HG03460 (cell line): Measurements from ENCODE around the gene CYB5R3.
A peak's percentile ranks its signal among the peaks of the same experiment; 100 is the strongest.

ENCODE experiments used
- ATAC-seq: cut with Tn5 transposase; IDR thresholded peaks from one replicate; pipeline ENCODE4 v1.9.1; 2021; ENCODE audit not compliant: unreplicated experiment

Gene CYB5R3

DNA sequence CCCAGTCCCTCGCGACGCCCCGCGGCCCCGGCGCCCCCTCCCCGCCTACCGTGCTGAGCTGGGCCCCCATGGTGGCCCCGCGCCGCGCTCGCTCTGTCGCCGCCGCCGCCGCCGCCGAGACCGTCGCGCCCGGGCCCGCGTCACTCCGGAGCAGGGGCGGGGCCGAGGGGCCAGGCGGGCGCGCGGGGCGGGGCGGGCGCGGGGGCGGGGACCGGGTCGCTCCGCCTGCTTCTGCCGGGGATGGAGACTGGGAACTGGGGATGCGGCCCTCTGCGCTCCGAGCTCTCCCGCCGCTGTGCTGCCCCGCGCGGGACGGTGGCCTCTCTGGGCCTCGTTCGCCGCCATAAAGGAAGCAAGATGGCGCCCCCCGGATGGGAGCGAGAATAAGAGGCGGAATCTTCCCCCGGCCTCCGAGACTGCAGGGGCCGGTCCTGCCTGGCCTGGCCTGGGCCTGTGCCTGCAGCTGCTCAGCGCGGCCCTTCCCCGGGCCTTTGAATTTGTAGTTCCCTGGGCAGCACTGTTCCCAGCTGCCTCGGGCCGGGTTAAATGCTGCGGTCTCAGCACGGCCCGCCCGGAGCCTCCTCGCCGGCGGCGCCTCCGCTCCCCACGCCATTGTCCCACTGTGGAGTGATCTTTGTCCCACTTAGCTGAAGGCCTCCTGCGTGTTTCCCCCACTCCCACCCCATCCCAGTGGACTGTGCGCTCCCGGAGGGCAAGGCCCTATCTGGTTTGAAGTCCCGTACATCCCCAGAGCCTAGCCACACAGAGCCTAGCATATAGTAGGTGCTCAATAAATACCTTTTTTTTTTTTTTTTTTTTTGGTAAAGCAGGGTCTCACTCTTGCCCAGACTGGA is at the start of gene CYB5R3:
CYB5R3 (minus strand) TSS at position 147 of the 854 bp plus-strand sequence; CDS start at position 70, 77 bp downstream.
- peak; percentile 64 for ATAC-seq

DNA sequence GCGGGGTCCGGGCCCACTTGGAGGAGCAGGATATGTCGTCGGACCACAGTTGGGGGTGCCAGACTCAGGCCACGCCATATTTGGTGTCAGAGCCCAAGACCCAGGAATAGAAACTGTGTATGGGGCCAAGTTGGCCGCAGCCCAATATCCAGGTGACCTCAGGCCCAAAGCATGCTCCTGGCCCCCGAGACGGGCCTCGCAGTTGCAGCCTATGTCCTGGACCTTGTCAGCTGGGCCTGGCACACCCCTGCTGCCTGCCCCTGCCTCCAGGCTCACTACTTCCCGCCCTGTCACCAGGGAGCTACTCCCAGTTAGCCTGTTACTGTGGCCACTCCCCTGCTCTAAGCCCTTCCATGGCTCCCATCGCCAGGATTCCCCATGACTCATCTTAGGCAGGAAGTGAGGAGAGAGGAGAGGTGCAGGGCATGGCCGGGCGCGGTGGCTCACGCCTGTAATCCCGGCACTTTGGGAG is 48.4 kb upstream of the CYB5R3 start:
- ATAC-seq: no peak

DNA sequence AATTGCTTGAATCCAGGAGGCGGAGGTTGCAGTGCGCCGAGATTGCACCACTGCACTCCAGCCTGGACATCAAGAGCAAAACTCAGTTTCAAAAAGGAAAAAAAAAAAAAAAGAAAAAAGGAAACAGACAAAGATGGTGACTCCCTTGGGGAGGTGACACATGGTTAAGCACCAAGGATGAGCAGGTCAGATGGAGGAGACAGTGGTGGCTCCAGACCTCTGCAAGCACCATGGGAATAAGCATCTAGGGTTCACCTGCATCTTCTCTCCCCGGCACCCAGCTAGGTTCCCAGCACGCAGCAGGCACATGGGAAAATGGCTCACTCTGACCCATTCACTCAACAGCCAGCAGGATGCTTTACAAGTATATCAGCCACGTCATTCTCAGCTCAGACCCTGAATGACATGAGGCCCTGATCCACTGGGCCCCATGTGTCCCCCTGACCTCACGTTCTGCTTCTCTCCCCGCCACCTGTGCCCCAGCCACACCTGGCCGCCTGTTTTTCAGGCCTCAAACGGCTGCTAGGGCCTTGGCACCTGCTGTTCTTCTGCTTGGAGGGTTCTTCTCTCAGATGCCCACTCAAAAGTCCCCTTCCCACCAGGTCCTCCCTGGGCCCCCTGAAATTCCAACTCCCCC is 47.3 kb upstream of the CYB5R3 start:
- no peak for ATAC-seq

DNA sequence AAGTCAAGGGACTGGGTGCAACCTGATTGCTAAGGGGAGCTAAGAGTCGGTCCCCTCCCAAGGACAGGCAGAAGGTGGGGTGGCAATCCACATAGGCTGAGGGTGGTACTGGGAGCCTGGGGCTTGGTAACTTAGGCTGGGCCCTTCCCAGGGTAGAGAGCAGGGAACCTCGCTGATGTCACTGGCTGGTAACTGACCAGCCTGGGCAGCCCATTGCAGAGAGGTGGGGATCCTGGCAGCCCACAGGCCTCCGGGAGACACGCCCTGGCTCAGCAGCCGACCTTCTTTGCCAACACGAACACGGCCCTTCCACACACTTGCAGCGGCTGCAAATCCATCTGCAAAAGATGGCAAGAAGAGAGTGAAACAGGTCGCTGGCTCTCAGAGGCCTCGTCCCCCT is 46.1 kb upstream of the CYB5R3 start:
- ATAC-seq: no peak

DNA sequence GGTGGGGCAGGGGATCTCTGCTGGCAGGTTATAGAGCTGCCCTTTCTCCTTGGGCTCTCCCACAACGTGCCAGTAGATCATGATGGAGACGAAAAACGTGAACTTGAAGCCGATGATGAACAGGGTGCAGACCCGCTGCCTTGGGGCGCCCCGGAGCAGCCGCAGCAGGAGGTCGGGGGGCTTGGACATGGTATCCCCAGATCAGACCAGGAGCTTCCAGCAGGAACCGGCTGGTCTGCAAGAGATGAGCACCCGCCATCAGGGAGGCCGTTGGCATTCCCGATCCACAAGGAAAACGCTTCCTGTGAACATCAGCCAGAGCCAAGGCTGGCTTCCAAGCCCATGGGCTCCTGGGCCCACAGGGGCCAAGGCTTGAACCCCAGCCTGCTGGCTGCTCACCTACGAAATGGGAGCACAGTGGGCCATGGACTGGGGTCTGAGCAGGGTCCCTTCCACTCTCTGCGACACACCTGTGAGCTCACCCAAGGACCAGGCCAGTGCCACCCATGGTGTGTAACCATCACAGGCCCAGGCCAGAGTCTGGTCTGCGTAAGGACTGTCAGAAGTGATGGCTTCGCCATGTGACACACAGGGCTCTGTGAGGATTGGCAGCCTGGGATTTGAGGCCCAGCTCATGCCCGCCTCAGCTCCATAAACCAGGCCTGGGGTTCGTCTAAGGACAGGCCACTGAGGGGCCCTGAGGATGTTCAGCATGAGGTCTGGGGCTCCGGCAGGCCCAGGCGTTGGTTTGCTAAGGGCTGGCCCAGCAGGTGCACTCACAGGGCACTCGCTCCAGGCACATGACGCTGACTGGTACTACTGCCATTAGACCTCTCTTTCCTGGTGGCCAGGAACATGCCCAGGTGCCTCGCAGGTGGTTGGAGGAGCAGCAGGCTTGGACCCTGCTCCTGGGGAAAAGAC is 44.8 kb upstream of the CYB5R3 start:
- ATAC-seq: no peak

DNA sequence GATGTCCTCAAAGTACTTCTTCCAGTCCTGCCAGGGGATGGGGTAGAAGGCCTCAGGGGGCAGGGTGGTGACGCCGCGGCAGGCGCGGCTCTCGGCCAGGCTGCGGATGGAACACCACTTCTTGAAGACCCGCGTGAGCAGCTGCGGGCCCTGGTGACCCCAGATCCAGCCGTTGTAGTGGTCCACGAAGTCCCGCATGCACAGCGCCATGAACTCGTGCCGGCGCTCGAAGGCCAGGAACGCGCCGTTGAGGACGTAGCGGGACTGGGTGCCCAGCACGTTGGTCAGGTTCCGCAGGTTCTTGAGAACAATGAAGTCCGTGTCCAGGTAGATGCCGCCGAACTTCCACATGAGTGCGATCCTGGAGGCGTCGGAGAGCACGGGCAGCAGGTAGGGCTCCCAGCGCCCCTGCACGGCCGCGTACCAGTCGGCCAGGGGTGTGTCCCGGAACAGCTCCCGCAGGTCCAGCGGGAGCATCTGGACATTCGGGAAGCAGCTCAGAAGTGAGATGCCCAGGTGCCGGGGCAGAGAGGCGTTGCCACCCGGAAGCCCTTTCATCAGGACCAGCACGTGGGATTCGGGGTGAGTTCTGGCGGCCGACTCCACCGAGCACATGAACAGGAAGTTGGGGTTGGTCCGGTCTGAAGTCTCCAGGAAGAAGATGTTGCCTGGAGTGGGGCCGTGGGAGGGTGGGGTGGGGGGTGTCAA is 44.0 kb upstream of the CYB5R3 start:
- no peak for ATAC-seq

DNA sequence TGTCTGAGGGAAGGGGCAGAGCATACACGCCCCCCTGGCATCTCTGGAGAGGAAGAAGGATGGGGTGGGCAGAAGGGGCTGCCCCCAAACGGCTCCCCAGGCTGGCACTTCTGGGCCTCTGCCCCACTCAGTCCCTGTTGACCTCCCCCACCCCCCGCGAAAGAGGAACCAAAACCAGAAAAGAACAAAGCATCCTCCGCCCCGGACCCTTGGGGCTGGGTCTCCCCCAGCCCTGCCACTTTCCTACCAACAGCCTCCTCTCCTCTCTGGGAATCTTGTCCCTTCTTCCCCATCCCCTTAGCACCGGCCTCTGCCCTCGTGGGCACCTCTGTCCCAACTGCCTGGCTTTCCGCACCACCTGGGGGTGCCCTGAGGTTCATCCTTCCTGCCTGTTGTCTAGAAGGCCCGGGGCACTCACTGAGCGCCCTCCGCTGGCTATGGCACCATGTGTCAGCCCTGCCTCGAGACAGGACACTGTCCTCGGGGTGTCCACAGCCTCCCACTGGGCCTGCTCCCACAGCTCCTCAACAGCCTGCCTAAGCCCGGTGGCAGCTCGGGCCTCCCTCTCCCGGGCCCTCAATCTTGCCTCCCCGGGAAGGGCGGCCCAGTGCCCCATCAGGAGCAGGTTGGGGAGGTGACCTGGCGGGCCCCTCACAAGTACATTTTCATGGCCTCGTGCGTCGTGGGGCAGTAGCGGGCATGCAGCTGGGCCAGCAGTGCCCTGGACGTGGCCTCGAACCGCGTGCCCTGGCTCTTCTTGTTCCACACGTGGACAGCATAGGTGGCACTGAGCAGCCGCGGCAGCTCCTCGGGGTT is 43.3 kb upstream of the CYB5R3 start:
- ATAC-seq: no peak

DNA sequence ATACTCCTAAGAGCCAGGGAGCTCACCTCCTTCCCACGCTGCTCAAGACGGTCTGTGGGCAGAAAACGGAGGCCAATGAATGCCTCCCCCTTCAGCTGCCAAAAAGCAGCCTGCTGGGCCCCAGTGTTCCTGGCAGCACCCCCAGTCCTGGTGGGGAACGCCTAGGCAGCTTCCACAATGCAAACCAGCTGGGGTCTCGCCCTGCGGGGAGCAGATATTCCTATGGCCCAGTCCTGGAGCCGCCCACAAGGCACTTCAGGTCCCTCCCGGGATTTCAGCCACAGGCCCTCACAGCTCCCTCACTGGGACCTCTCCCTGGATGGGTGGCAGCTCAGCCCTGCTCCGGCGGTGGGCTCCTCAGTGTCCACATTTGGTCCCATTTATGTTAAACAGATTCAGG is 42.2 kb upstream of the CYB5R3 start:
- no peak for ATAC-seq

DNA sequence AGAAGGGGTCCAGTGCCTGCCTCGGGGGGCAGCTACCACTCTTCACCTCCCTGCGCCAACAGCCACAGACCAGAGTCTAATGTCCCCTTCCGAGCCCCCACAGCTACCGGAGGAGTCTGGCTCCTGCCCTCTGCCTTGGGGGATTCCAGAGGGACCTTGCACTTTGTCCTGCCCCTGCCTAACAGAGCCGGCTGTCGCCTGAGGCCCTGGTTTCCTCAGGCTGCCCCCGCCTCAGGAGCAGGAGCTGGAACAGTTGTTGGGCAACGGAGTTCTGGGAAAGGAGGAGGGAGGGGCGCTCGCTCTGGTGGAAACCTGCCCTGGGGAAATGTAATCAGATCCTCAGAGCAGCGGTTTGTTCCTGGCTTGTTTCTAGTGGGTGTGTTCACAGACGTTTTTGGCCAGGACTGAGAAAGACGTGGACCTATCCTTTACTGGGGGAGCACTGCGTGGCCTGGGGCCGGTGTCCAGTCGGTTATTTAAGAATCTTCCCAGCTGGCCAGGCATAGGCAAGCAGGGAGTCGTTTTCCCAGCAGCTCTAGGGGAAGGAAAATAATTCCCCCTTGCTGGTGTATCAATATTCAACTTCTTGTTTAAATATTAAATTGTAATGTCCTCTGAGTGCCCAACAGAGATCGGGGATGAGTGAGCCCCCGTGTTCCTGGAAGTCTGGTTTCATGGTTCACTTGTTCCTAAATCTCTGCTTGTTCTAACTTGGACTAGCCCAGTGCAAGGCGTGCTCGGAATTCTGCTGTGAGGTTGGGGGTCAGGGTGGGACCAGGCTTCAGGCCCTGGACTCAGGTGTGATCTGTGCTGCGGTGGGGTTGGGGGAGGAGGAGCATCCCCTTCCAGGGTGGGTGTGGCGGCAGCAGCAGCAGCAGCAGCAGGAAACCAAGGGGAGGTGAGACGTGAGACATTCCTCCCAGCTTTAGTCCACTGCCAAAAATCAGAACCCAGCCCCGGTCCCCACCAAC is 39.3 kb upstream of the CYB5R3 start:
- ATAC-seq: no peak

DNA sequence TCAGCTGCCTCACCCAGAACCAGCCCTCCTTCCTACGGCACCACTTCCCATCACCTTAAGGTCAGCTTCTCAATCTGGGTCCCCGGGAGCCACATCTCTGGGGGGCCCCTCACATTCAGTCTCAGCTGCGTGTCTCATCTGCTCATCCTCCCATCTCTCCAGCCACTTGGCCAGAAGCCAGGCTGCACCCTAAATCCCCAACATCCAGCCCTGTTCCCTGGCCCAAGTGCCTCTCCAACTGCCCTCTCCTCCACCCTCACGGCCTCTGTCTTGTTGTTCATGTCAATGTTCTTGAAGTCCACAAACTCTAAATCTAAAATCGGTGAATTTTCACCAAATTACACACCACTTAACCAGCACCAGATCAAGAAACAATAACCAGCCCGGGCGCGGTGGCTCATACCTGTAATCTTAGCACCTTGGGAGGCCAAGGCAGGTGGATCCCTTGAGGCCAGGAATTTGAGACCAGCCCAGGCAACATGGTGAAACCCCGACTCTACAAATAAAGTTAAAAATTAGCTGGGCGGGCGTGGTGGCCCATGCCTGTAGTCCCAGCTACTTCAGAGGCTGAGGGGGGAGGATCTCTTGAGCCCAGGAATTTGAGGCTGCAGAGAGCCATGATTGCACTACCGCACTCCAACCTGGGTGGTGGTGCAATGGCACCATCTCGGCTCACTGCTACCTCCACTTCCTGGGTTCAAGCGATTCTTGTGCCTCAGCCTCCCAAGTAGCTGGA is 37.7 kb upstream of the CYB5R3 start:
- ATAC-seq: no peak

DNA sequence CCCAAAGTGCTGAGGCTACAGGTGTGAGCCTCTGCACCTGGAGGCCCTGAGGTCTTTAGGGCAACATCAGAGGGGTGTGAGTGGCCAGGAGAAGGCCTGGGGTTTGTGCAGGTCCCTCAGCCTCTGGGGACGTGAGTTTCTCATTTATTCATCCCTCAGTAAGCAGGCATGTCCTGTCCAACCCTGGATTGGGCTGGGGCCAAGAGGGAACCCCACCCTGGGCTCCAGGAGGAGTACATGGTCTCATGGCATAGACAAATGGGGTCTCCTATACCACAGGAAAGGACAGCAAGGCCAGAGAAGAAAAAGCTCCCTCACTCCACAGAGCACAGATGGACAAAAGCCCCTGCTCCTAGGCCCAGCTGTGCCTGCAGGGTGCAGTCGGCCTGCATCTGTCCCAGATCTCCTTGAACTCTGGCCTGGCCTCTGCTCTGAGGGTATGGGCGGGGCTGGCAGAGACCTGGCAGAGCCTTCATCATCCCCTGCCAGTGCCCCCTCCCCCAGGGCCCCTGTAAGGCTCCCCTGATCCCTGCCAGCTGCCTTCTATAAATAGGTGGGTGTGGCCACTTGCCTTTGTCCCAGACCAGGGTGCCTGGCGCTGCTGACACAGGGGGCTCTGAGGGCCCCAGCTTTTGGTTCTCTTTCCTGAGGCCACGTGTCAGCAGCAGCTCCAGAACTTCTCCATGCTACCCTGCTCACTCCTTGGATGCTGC is 36.9 kb upstream of the CYB5R3 start:
- ATAC-seq: no peak

DNA sequence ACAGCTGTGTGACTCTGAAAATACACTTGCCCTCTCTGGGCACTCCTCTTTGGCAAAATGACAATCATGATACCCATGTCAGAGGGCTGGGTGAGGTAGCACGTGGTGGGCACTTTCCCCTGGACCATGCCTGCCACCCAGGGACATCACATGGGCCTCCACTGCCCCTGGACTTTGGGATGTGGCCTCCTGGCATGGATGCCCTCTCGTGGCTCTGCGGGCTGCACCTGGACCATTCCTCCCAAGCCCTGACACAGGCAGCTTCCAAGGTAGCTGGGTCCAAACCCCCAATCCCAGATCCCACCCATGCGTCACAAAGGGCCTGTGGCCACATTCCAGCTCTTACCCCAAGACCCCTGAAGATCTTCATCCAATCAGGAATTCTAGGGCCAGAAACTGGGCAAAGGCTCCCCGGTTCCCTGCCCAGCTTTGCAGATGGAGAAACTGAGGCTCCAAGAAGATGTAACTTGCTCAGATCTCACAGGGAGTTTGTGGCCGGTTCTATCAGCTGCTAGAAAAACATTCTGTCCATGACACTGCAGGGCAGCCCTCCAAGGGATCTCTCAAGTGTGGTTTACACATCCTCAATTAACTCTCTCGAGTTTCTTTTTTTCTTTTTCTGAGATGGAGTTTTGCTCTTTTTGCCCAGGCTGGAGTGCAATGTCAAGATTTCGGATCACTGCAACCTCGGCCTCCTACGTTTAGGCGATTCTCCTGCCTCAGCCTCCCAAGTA is 35.4 kb upstream of the CYB5R3 start:
- no peak for ATAC-seq

DNA sequence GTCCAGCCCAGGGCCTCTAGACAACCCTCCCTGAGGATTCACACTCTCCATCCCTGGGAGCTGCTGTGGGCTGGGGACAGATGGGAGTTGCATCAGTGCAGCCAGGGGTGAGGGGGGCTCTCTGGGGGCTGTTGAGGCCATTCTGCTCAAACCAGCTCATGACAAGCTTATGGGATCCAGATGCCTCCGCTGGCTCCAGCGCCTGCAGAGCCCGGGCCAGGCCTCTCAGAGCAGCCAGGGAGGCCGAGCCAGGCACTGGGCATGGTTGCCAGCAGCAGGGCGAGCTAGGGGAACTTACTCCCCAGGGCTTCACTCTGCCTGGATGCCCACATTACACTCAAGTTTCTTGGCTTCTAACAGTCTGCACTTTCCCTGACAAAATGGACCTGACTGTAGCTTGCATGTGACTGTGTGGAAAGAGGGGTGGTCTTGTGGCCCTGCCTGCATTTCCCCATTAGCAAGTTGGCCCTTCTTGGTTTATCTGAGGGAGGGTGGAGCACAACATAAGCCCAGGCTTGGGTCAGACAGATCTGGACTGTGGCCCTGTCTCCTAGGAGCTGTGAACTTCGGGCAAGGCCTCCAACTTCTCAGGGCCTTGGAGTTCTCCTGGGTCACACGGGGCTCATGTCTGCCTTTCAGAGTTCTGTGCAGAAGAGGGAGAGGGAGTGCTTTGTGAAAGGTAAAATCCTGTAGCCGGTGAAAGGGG is 34.5 kb upstream of the CYB5R3 start:
- ATAC-seq: no peak

DNA sequence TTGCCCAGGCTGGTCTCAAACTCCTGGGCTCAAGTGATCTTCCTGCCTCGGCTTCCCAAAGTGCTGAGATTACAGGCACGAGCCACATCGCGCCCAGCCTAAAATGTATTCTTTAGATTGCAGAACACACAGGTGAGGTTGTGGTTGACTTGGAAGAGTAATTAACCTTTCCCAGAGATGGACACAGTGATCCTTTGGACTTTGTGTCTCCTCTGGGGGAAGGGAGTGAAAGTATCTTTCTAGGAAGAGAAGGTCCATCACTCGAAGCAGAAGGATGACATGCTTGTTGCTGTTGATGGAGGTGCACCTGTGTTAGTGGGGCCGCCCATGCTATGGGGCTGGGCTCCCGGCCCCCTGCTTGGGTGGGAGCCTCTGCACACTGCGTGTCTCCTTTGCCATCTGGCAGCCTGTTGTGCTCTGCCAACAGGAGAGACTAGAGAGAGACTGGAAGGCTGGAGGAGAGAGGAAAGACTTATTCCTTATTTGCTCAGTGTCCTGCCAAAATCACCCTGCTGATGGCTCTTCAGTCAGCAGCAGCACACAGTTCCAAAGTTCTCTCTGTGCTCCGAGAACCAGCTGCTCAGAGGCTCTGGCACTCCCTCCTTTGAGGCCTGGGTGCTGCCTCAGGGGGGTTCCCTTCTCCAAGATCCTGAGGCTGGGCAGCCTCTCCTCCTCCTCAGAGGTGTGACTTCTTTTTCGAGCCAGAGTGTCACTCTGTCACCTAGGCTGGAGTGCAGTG is 33.1 kb upstream of the CYB5R3 start:
- ATAC-seq: no peak

DNA sequence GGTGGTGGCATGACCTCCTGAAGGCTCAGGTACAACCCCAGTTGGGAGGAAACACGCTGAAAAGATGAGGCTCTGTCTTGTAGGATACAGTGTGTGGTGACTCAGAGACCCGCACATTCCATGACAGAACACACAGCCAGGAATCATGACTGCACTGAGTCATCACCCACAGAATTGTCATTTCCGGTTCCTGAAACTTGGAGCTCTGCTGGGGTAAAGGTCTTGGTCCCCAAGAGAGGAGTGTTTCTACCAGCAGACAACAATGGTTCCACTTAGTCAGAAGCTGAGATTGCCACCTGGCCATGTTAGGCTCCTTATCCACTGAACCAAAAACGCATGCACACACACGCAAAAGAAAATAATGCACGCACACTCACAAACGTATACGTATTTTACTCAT is 31.5 kb upstream of the CYB5R3 start:
- ATAC-seq: no peak
